WI38 (cell line): Measurements from ENCODE around the gene UTY.

ENCODE experiments used
- H3K4me3 ChIP-seq: 2 replicates; pipeline ENCODE4 v1.5.1; 2011; ENCODE audit warnings: low read depth, mild to moderate bottlenecking, control low read depth, low read length
- CTCF ChIP-seq: IDR thresholded peaks from 2 replicates; pipeline ENCODE4 v1.5.1; 2012; ENCODE audit warnings: low read depth, mild to moderate bottlenecking, control low read depth, low read length

The UTY gene

GRCh38 chrY:13210961-13211646, 268.7 kb downstream of the UTY start:
- H3K4me3 ChIP-seq: no peak overlapping the region
- no peak for TF ChIP-seq CTCF

- TF ChIP-seq CTCF: no peak
- H3K4me3 ChIP-seq: no peak overlapping the region
Observed at GRCh38 chrY:13205214-13205613, 274.6 kb downstream of the UTY start.
